ENCODE results near the gene ADAMTS9. TPM values are rescaled to one million over a fixed set of nuclear protein-coding genes. Genes with fewer than 3 reads are reported as not detected.

The ADAMTS9 gene
- total RNA-seq, 2 experiments from 2014 or later = not detected

DNA sequence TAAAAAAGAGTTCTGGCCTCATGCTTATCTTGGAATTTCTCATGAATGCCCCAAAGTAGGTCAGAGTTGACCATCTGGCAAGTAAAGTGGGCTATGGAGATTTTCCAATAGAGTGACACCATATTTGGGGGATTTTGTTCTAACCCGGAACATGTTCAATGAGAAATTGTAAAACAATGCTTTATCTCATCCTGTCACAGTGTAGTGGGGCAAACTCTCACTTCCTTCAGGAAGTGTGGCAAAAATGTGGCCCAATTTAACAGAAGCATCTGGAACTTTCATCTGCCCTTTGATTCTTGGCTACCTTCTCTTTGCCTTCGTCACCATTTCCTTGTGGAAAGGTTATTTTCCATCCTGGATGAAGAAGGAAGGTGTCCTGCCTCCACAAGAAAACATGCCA, 70.8 kb downstream of the ADAMTS9 start:
- POLR2A ChIA-PET = no interaction called here
- no peaks in the 10 kb centered on the region for H3K36me3 Mint-ChIP-seq (ENCODE audit: low read depth)
- Histone ChIP-seq H3K36me3 (ENCODE audit: insufficient read depth, low read length) (no peaks in the 10 kb centered on the region), H3K4me3 (ENCODE audit: low read length) (no peak overlapping the region), H3K27ac (ENCODE audit: low read depth in 1 of 2, low read length in 2 of 2) (no peak overlapping the region), H3K9me3 (ENCODE audit: control insufficient read depth in 1 of 2, insufficient read depth in 1 of 2, low read length in 2 of 2) (peaks cover 0 to 4% of the 10 kb centered on the region in 2 experiments), H3K4me1 (ENCODE audit: insufficient read depth, low read length) (no peaks in the 10 kb centered on the region), H3K27me3 (ENCODE audit: control insufficient read depth in 1 of 2, insufficient read depth in 2 of 2, low read length in 2 of 2) (no peaks in the 10 kb centered on the region)
- H3K9me3 Mint-ChIP-seq = no peaks in the 10 kb centered on the region
- H3K27ac Mint-ChIP-seq = no peak overlapping the region
- DNase-seq (no peak), ATAC-seq (ENCODE audit: poor library complexity) (no peak)
- no peak overlapping the region for H3K4me3 Mint-ChIP-seq
- CTCF ChIA-PET = no interaction called here
- intact Hi-C loops (cut with DNase I, micrococcal nuclease) = no loop called here
- no peak for TF ChIP-seq CTCF (IDR thresholded peaks at IDR 0.05)
- no peaks in the 10 kb centered on the region for H3K27me3 Mint-ChIP-seq
- no peaks in the 10 kb centered on the region for H3K4me1 Mint-ChIP-seq (ENCODE audit: low read depth)

GRCh38 chr3:64612916-64613526, 74.8 kb downstream of the ADAMTS9 start:
- Mint-ChIP-seq H3K27ac (no peak overlapping the region), H3K4me3 (no peak overlapping the region), H3K4me1 (ENCODE audit: low read depth) (no peaks in the 10 kb centered on the region), H3K27me3 (no peaks in the 10 kb centered on the region), H3K9me3 (peaks cover 5% of the 10 kb centered on the region), H3K36me3 (ENCODE audit: low read depth) (no peaks in the 10 kb centered on the region)
- no peak for TF ChIP-seq CTCF (IDR thresholded peaks at IDR 0.05)
- ATAC-seq (ENCODE audit: poor library complexity) = no peak
- H3K36me3 ChIP-seq (ENCODE audit: insufficient read depth, low read length) = no peaks in the 10 kb centered on the region
- no peaks in the 10 kb centered on the region for H3K27me3 ChIP-seq (ENCODE audit: control insufficient read depth in 1 of 2, insufficient read depth in 2 of 2, low read length in 2 of 2)
- no peaks in the 10 kb centered on the region for H3K4me1 ChIP-seq (ENCODE audit: insufficient read depth, low read length)
- intact Hi-C loops (cut with DNase I, micrococcal nuclease) = no loop called here
- DNase-seq = no peak
- ChIA-PET POLR2A (interaction anchor here (0.6 kb wide), 2 partner anchors 1041 to 1284 kb away, joined by 3 to 5 read pairs; no protein-coding TSS in a partner anchor), CTCF (no interaction called here)
- H3K27ac ChIP-seq (ENCODE audit: low read depth in 1 of 2, low read length in 2 of 2) = no peak overlapping the region
- no peak overlapping the region for H3K4me3 ChIP-seq (ENCODE audit: low read length)
- H3K9me3 ChIP-seq (ENCODE audit: control insufficient read depth in 1 of 2, insufficient read depth in 1 of 2, low read length in 2 of 2) = no peaks in the 10 kb centered on the region

DNA sequence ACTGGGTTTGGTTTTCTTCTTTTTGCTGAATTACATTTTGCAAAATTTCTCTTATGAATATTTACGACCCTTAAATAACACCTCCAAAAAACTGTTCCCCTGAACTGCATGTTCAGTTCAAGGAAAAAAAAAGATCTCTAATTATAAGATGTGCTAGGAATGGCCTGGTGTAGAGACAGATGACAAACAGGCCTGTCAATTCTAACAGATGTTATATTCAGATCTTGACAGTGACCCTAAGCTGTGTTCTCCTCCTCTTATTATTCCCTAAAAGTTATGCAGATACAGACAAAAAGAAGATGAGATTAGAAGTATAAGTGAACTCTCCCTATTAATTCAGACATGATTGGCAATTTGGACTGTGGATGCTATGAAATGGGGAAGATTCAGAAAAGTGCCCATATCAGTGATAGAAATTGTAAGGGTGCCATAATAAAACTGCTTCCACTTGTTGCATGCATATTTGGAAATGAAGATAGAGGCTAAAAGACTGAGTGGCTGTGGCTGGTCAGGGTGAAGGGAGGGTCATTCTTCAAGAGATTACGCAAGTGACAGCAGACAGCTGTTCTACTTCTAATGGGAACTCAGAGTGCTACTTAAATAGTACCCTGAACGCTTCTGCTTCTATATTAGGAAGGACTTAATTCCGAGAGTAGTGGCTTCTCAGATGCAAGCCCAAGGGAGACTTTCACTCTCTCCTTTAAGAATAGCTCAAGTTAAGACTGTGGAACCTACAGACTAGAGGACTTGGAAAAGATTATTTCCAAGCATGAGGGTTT, 75.5 kb downstream of the ADAMTS9 start:
- Mint-ChIP-seq H3K4me1 (ENCODE audit: low read depth) (no peaks in the 10 kb centered on the region), H3K27ac (no peak overlapping the region), H3K4me3 (no peak overlapping the region), H3K36me3 (ENCODE audit: low read depth) (no peaks in the 10 kb centered on the region), H3K27me3 (no peaks in the 10 kb centered on the region), H3K9me3 (peaks cover 5% of the 10 kb centered on the region)
- H3K9me3 ChIP-seq (ENCODE audit: control insufficient read depth in 1 of 2, insufficient read depth in 1 of 2, low read length in 2 of 2) = no peaks in the 10 kb centered on the region
- no peaks in the 10 kb centered on the region for H3K27me3 ChIP-seq (ENCODE audit: control insufficient read depth in 1 of 2, insufficient read depth in 2 of 2, low read length in 2 of 2)
- no peak overlapping the region for H3K4me3 ChIP-seq (ENCODE audit: low read length)
- POLR2A ChIA-PET = no interaction called here
- H3K4me1 ChIP-seq (ENCODE audit: insufficient read depth, low read length) = no peaks in the 10 kb centered on the region
- ATAC-seq (ENCODE audit: poor library complexity) (no peak), DNase-seq (no peak)
- no peak for TF ChIP-seq CTCF (IDR thresholded peaks at IDR 0.05)
- no peak overlapping the region for H3K27ac ChIP-seq (ENCODE audit: low read depth in 1 of 2, low read length in 2 of 2)
- CTCF ChIA-PET = no interaction called here
- intact Hi-C loops (cut with DNase I, micrococcal nuclease) = no loop called here
- no peaks in the 10 kb centered on the region for H3K36me3 ChIP-seq (ENCODE audit: insufficient read depth, low read length)

All from CD4-positive, alpha-beta T cell (primary cell).